BJ (cell line): ENCODE results near the gene NF1. TPM values are rescaled to one million over a fixed set of nuclear protein-coding genes. Genes with fewer than 3 reads are reported as not detected.

Experiments used
- CTCF ChIA-PET: fragments of 350-600 bp; formaldehyde crosslinking; extraction: SDS; loops from one replicate; lab custom pipeline; 2021; ENCODE audit warnings: antibody characterized with exemption, inconsistent platforms; lab: Yijun Ruan, JAX
- POLR2A ChIA-PET: fragments of 300-600 bp; sonication (Branson Sonifier 250); formaldehyde crosslinking; extraction: SDS; loops from one replicate; lab custom pipeline; 2021; ENCODE audit warnings: antibody characterized with exemption; lab: Charles Lee
- DNase-seq: peaks from one replicate; pipeline ENCODE4 v3.0.0-alpha.2; 2011; ENCODE audit warnings: low read depth
- H3K27me3 ChIP-seq: 2 replicates; pipeline ENCODE4 v1.6.0; 2011; ENCODE audit warnings: low read length; ENCODE audit not compliant: control insufficient read depth, insufficient read depth
- H3K36me3 ChIP-seq: 2 replicates; pipeline ENCODE4 v1.5.1; 2011; ENCODE audit warnings: low read length; ENCODE audit not compliant: control insufficient read depth, insufficient read depth
- H3K4me3 ChIP-seq: 2 replicates; pipeline ENCODE4 v1.5.1; 2011; ENCODE audit warnings: low read depth, mild to moderate bottlenecking, control low read depth, low read length
- polyA plus RNA-seq: library from polyadenylated mRNA; depleted of rRNA; stranded (reverse); fragments of >200 nt; gene quantifications from 2 replicates; pipeline ENCODE4 v1.2.3, GENCODE V29; 2011
- TF ChIP-seq, protein P1 (sequence below): IDR thresholded peaks from 2 replicates; pipeline ENCODE4 v1.5.1; 2011; ENCODE audit warnings: low read depth, mild to moderate bottlenecking, control low read depth, inconsistent platforms, low read length, moderate library complexity; ENCODE audit not compliant: insufficient read depth

NF1 gene
- polyA plus RNA-seq, 1 experiment: 29.3 TPM

DNA sequence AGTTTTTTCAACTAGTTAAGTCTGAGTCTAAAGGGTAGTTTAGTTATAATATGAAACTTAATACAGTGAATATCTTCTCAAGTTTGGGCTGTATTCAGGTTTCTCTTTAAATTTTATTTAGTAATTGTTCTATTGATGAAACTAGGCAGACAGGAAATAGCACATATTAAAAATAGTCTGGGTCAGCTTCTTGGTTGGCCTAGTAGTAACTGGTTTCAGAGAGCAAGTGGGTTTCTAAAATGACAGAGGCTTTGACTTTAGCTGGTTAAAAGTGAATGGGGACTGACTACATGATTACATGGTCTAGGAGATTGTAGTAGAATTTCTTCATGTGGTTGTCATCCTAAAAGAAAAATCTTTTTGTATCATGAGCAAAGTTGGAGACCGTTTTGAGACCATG lies 155.5 kb downstream of the NF1 start:
- DNase-seq: no peak
- Histone ChIP-seq H3K4me3 (no peak overlapping the region), H3K36me3 (no peaks in the 10 kb centered on the region; the same call in 1 of the 2 replicates), H3K27me3 (no peaks in the 10 kb centered on the region)
- TF ChIP-seq, protein P1, sequence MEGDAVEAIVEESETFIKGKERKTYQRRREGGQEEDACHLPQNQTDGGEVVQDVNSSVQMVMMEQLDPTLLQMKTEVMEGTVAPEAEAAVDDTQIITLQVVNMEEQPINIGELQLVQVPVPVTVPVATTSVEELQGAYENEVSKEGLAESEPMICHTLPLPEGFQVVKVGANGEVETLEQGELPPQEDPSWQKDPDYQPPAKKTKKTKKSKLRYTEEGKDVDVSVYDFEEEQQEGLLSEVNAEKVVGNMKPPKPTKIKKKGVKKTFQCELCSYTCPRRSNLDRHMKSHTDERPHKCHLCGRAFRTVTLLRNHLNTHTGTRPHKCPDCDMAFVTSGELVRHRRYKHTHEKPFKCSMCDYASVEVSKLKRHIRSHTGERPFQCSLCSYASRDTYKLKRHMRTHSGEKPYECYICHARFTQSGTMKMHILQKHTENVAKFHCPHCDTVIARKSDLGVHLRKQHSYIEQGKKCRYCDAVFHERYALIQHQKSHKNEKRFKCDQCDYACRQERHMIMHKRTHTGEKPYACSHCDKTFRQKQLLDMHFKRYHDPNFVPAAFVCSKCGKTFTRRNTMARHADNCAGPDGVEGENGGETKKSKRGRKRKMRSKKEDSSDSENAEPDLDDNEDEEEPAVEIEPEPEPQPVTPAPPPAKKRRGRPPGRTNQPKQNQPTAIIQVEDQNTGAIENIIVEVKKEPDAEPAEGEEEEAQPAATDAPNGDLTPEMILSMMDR: no peak
- ChIA-PET CTCF (no interaction called here), POLR2A (no interaction called here)

DNA sequence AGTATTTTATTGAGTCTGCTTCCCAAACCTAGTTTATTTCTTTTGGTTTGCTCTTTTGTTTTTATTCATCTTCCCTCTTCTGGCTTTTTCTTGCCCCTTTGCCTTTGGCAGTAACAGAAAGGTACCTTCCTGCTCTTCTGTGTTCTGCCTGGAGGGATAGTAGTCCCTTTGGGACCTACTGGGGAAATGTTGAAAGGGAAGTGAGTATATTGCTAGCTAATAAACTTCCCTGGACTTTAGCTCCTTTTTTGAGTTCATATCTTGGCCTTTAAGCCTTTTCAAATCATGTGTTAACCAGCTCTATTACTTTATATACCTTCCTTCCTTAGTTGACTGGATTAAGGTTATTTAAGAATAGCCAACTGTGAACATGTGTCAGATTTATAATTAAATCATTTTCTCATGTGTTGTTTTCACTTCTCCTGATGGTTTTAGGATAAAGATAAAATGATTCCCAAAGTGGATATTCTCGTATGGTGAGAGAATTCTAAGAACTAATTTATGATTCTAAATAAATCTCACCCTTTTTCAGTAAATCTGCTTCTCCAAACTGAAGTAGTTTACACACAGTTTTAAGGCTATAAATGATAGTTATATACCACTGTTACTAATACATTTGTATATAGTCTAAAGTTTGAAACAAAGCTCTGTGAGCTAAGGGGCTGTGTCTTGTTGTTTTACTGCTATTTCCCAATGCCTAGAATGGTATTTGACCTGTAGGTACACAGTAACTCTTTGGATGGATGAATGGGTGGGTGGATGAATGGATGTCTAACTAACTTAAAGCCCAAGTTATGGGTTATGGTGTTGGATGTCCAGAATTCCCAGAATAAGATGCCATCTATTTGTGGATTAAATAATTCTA lies 156.6 kb downstream of the NF1 start:
- ChIA-PET CTCF (interaction anchor here (0.8 to 2.4 kb wide), 3 partner anchors 16 to 121 kb away, joined by 3 to 7 read pairs (median 3); no protein-coding TSS in a partner anchor), POLR2A (no interaction called here)
- Histone ChIP-seq H3K36me3 (no peaks in the 10 kb centered on the region), H3K4me3 (no peak overlapping the region), H3K27me3 (no peaks in the 10 kb centered on the region)
- no peak for DNase-seq
- TF ChIP-seq, protein P1: no peak

DNA sequence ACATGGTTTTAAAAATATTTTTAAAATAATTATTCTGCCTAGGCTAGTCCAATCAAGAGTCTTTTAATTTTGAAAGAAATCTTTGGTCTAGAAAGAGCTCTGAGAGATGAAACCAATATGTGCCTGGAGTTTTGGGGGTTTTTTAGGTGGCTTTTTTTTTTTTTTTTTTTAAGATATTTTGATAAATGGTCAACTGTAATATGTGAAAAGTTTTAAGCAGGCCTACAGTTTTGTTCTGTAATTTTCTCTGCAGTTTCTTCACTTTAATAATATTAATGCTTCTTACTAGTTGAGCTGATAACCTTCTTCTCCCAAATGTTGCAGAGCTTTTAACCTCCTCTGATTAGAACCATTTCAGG lies 157.2 kb downstream of the NF1 start:
- ChIA-PET POLR2A (no interaction called here), CTCF (interaction anchor here (0.8 to 2.4 kb wide), 3 partner anchors 16 to 121 kb away, joined by 3 to 7 read pairs (median 3); no protein-coding TSS in a partner anchor)
- H3K4me3 ChIP-seq: no peak overlapping the region
- no peaks in the 10 kb centered on the region for H3K27me3 ChIP-seq
- no peaks in the 10 kb centered on the region for H3K36me3 ChIP-seq
- DNase-seq: no peak
- TF ChIP-seq, protein P1: no peak

DNA sequence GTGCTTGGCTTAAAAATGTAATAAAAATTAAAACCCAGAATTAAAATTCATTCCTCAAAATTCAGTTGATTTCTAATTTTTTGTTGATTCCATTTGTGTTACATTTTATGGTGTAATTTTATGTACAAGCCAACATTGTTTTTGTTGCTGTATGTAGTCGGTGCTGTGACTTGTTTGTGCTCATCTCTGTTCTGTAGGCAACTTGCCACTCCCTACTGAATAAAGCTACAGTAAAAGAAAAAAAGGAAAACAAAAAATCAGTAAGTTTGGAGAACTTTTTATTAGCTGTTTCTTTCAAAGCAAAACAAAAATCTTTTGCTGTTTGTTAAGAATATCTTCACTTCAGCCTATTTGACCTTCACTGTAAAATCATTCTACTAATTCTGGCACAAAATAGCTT lies 158.0 kb downstream of the NF1 start:
- DNase-seq: no peak
- Histone ChIP-seq H3K27me3 (no peaks in the 10 kb centered on the region), H3K4me3 (no peak overlapping the region), H3K36me3 (no peaks in the 10 kb centered on the region)
- ChIA-PET CTCF (interaction anchor here (2.4 kb wide), 1 partner anchor 15 kb away, joined by 7 read pairs; no protein-coding TSS in a partner anchor), POLR2A (interaction anchor here (0.6 kb wide), 1 partner anchor 242 kb away, joined by 3 read pairs; no protein-coding TSS in a partner anchor)
- TF ChIP-seq, protein P1: no peak

DNA sequence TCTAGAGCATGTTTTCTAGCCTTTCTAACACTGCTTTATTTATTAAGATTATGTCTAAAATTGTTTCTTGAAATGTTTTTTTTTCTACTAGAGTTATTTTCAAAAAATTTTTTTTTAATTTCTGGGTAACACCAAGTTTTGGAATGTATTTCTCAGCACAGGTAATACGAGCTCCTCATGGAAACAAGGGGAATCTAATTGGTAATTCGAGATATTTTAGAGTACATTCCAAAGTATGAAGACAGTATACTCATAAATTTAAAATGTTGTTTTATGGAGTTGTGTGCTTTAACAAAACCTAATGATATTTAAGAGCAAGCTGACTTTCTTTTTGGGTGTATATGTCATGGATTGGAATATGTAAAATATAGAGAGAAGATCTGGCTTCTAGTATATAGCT lies 159.9 kb downstream of the NF1 start:
- ChIA-PET CTCF (interaction anchor here (0.6 to 1.3 kb wide), 3 partner anchors 15 to 850 kb away, joined by 3 to 5 read pairs (median 3); no protein-coding TSS in a partner anchor), POLR2A (interaction anchor here (0.8 kb wide), 1 partner anchor 12 kb away, joined by 4 read pairs; no protein-coding TSS in a partner anchor)
- Histone ChIP-seq H3K4me3 (no peak overlapping the region), H3K27me3 (no peaks in the 10 kb centered on the region), H3K36me3 (no peaks in the 10 kb centered on the region)
- TF ChIP-seq, protein P1: no peak
- DNase-seq: no peak
